HG03575 (cell line): ENCODE data around the gene KRTAP11-1.

ENCODE experiments used
- ATAC-seq: cut with Tn5 transposase; IDR thresholded peaks from one replicate; pipeline ENCODE4 v1.9.1; 2021; ENCODE audit not compliant: unreplicated experiment, insufficient number of reproducible peaks, low FRiP score; ENCODE audit errors: extremely low read depth

The KRTAP11-1 gene

GRCh38 chr21:30881480-30881879 is at the start of gene KRTAP11-1:
Gene KRTAP11-1, minus strand, starts transcription at chr21:30881580. Its CDS starts 56 bp downstream, at chr21:30881524.
- no peak for ATAC-seq

- no peak for ATAC-seq
Observed at GRCh38 chr21:30924146-30924700, 42.8 kb upstream of the KRTAP11-1 start.

- no peak for ATAC-seq
Observed at GRCh38 chr21:30921129-30921528, 39.7 kb upstream of the KRTAP11-1 start.

- no peak for ATAC-seq
Observed at GRCh38 chr21:30917557-30917956, 36.2 kb upstream of the KRTAP11-1 start.

- ATAC-seq: no peak
Observed at GRCh38 chr21:30900881-30901280, 19.5 kb upstream of the KRTAP11-1 start.

- no peak for ATAC-seq
Observed at GRCh38 chr21:30882866-30883597, 1.7 kb upstream of the KRTAP11-1 start.

GRCh38 chr21:30880914-30881313 is 466 bp downstream of the KRTAP11-1 start:
- no peak for ATAC-seq

GRCh38 chr21:30874526-30874925 is 6.9 kb downstream of the KRTAP11-1 start:
- no peak for ATAC-seq

- ATAC-seq: no peak
Observed at GRCh38 chr21:30847627-30848500, 33.5 kb downstream of the KRTAP11-1 start.

GRCh38 chr21:30842990-30843389 is 38.4 kb downstream of the KRTAP11-1 start:
- no peak for ATAC-seq

- no peak for ATAC-seq
Observed at GRCh38 chr21:30839304-30839703, 42.1 kb downstream of the KRTAP11-1 start.

- no peak for ATAC-seq
Observed at GRCh38 chr21:30838536-30838935, 42.8 kb downstream of the KRTAP11-1 start.

- ATAC-seq: no peak
Observed at GRCh38 chr21:30831194-30831765, 50.1 kb downstream of the KRTAP11-1 start.
